C4-2B (cell line): ENCODE results near the gene LRP1B.

ENCODE experiments used
- ZFX ChIP-seq: fragments of 450-650 bp; IDR thresholded peaks from 2 replicates; pipeline ENCODE4 v1.6.1; 2017
- TF ChIP-seq, protein P1 (sequence below): fragments of 450-650 bp; conservative IDR thresholded peaks from 2 replicates; pipeline ENCODE4 v1.5.1; 2017; ENCODE audit warnings: mild to moderate bottlenecking

DNA sequence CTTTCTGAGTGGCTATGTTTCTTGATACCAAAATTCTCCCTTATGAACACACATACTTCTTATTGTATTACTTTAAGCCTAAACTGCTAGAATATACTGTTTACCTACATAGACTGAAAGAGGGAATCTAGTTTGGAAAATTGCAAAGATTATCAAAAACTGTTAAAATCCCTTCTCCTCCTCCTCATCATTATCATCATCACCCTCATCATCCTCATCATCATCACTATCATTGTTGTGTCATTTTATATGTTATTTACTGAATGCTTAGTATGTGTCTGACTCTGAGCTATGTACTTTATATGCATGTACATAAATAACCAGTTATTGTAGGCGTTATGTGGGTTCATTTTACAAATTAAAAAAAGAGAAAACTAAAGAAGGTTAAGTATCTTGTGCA, 19.6 kb upstream of the LRP1B start:
- TF ChIP-seq, protein P1, sequence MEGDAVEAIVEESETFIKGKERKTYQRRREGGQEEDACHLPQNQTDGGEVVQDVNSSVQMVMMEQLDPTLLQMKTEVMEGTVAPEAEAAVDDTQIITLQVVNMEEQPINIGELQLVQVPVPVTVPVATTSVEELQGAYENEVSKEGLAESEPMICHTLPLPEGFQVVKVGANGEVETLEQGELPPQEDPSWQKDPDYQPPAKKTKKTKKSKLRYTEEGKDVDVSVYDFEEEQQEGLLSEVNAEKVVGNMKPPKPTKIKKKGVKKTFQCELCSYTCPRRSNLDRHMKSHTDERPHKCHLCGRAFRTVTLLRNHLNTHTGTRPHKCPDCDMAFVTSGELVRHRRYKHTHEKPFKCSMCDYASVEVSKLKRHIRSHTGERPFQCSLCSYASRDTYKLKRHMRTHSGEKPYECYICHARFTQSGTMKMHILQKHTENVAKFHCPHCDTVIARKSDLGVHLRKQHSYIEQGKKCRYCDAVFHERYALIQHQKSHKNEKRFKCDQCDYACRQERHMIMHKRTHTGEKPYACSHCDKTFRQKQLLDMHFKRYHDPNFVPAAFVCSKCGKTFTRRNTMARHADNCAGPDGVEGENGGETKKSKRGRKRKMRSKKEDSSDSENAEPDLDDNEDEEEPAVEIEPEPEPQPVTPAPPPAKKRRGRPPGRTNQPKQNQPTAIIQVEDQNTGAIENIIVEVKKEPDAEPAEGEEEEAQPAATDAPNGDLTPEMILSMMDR: no peak
- no peak for TF ChIP-seq ZFX
